ENCODE measurements around the gene GSK3A. TPM values are rescaled to one million over a fixed set of nuclear protein-coding genes. Genes with fewer than 3 reads are reported as not detected.
A peak's percentile ranks its signal among the peaks of the same experiment; 100 is the strongest.

The GSK3A gene
- total and polyA plus RNA-seq, 2 donors (not counting 1 experiment from before 2014, with no cell fraction given): 38.5 to 42.0 TPM

- Histone ChIP-seq H3K9ac (ENCODE audit: low read length) (peak overlapping the region; percentile 57), H3K4me2 (replicated peaks; ENCODE audit: low read depth, low read length, poor library complexity, severe bottlenecking) (peak overlapping the region; percentile 87), H3K4me3 (ENCODE audit: control extremely low read depth in 1 of 5, extremely low read depth in 1 of 5, insufficient read depth in 1 of 5, low read depth in 2 of 5, low read length in 4 of 5) (peak overlapping the region in 4 of 5 experiments; percentile 27 to 54 (median 48)), H3K79me2 (ENCODE audit: control insufficient read depth, insufficient read depth, low read length) (peaks cover 46% of the 10 kb centered on the region), H3K36me3 (replicated peaks in 1 of 2; ENCODE audit: control extremely low read depth in 1 of 2, control insufficient read depth in 1 of 2, extremely low read depth in 1 of 2, insufficient read depth in 2 of 2, low read length in 1 of 2) (peaks cover 0 to 54% of the 10 kb centered on the region in 2 experiments), H3K4me1 (ENCODE audit: control insufficient read depth in 2 of 2, insufficient read depth in 2 of 2, low read length in 2 of 2) (peaks cover 70 to 84% of the 10 kb centered on the region in 2 donors), H4K20me1 (ENCODE audit: control insufficient read depth, insufficient read depth, low read length, poor library complexity, severe bottlenecking) (peaks cover 38% of the 10 kb centered on the region), H3K27ac (ENCODE audit: low read length in 2 of 2) (peak overlapping the region; percentile 91 to 94), H3K9me3 (ENCODE audit: control extremely low read depth in 1 of 3, control insufficient read depth in 2 of 3, insufficient read depth in 1 of 3, low read length in 2 of 3) (peaks cover 0 to 7% (median 0%) of the 10 kb centered on the region in 3 donors), H3K27me3 (replicated peaks in 1 of 4; ENCODE audit: control extremely low read depth in 1 of 4, control insufficient read depth in 3 of 4, insufficient read depth in 4 of 4, low read length in 3 of 4) (no peaks in the 10 kb centered on the region), H2AFZ (ENCODE audit: insufficient read depth, low read depth, low read length, poor library complexity, severe bottlenecking) (no peak overlapping the region)
- Mint-ChIP-seq H3K4me1 (peaks cover 88% of the 10 kb centered on the region), H3K27me3 (no peaks in the 10 kb centered on the region), H3K27ac (peak overlapping the region; percentile 92), H3K4me3 (peak overlapping the region; percentile 77), H3K9me3 (ENCODE audit: insufficient read depth) (no peaks in the 10 kb centered on the region)
- WGBS (ENCODE audit: insufficient coverage): 73% methylated on average over 3 of the region's 5 CpGs
- ChIA-PET CTCF (interaction anchor here (0.7 to 4.2 kb wide), 9 partner anchors 15 to 79 kb away, joined by 3 to 25 read pairs (median 5); partner anchors contain the start of genes DEDD2, GSK3A and POU2F2), POLR2A (interaction anchor here (1.0 to 1.4 kb wide), 5 partner anchors 17 to 124 kb away, joined by 3 to 6 read pairs (median 4); partner anchors contain the start of genes DEDD2, POU2F2 and ZNF574)
- intact Hi-C loops (cut with micrococcal nuclease): loop anchor here (5.0 kb wide), 1 partner anchor 82 kb away; no protein-coding TSS in a partner anchor
- peak; percentile 32 for DNase-seq
- TF ChIP-seq CTCF (IDR thresholded peaks at IDR 0.05) (no peak), EZH2 (IDR thresholded peaks at IDR 0.05; ENCODE audit: borderline replicate concordance, insufficient read depth, low read depth, low read length, poor library complexity, severe bottlenecking) (no peak)
- no peak for ATAC-seq (ENCODE audit: low read depth)
Measured at GRCh38 chr19:42200116-42200715, 42.2 kb downstream of the GSK3A start.
